ENCODE results near the gene CERK.

- TF ChIP-seq CTCF (IDR thresholded peaks at IDR 0.05) (no peak), POLR2A (IDR thresholded peaks at IDR 0.05) (no peak), POLR2AphosphoS5 (IDR thresholded peaks at IDR 0.05) (no peak)
These were observed 26.2 kb upstream of the CERK start for GRCh38 chr22:46764140-46764680.
